Superior temporal gyrus (tissue), 1 donor: ENCODE measurements around the gene PHACTR2.
"Not testable (repeated sequence)": the region's sequence is repeated elsewhere in the genome, so short reads cannot be mapped to it uniquely, and the experiment has no call there.

ENCODE experiments used
- DNase-seq: peaks from one replicate; pipeline ENCODE4 v3.0.0-alpha.2; 2016; ENCODE audit errors: extremely low spot score

Gene PHACTR2

DNA sequence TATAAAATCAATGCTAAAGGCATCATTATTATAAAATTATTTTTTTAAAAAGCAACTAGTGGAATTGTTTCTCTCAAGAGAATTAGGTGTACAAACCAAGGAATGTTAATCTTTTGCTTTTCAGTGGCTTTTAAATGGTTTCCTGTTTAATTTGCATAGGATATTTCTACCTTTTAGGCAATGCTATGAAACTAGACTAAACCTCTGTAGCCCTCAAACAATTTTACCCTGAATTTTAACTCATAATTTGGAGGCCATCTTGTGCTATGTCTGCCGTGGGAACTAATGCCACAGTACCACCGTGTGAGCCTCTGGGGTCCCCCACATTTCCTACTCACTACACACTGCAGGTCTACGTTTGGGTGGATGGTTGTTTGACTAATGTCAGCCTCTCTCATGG is 20.6 kb downstream of the PHACTR2 start:
- no peak for DNase-seq

DNA sequence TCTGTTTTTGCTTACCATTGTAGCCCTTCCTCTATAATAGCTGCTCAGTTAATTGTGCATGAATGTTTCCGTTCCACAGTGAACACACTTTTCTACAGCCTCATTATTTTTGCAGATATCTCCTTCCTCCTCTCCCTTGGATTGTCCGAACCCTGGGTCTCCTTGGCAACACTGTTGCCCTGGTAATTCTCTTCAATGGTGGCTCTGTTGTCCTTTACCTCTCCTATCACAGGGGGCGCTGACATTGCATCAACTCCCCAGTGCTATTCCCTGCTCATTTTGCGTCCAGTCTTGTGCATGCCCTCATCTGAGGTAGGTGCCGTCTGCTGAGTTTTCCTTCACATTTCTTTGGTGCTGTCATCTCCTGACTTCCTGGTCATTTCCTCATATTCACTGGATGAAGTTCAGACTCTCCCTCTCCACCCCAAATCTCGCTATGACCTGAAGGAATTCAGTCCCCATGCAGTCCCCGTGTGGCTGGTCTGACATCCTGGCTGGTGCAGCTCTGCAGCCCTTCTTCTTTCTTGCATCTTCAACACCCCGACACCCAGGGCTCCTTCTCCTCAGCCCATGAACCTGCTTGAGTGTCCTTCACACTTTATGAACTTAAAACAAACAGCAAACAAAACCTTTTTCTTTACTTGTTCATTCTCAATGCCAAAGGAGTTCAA is 21.1 kb downstream of the PHACTR2 start:
- no peak for DNase-seq

DNA sequence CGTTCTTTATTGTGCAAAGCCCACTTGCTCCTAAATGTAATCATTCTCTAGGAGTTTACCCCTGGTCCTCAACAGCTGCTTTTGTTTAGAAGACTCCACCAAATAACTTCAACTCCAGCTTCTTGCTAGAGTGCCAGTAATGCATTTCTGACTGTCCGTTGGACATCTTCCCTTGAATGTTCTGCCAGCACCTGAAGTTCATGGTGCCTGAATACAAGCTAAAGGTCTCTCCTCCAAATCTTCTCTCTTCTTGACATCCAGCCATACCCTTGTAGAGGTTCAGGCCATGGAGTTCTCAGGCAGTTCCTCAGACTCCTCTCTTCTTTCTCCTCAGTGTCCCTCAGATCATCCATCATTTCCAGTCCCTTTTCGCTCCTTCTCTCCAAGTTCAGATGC is 21.7 kb downstream of the PHACTR2 start:
- no peak for DNase-seq

DNA sequence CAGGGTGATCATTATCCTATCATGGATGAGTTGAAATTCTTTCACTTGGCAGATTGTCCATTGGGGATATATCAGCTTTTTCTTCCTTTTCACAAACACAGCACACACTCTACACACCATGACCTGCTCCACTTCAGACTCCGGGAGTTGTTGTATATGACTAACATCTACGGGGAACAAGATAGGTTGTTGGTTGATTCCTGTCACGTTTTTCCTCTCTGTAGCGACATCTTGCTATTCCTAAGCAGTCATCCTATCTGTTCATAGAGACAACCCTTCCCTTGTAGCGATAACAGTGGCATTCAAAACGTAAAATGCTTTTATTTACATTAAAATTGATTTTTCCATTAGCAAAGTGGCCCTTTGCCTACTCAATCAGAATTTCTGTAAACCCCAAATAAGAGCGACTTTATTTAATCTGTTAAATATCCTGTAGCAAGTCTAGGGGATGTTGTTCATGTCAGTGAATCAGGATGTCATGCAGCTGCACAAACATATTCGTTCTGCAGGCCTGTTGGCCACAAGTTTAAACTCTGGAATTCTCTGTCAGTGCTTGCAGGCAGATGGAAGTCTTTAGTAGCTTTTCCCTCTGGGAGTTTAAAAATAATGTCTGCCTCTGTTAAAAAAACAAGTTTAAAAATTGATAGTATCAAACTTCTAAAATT is 23.1 kb downstream of the PHACTR2 start:
- DNase-seq: no peak

DNA sequence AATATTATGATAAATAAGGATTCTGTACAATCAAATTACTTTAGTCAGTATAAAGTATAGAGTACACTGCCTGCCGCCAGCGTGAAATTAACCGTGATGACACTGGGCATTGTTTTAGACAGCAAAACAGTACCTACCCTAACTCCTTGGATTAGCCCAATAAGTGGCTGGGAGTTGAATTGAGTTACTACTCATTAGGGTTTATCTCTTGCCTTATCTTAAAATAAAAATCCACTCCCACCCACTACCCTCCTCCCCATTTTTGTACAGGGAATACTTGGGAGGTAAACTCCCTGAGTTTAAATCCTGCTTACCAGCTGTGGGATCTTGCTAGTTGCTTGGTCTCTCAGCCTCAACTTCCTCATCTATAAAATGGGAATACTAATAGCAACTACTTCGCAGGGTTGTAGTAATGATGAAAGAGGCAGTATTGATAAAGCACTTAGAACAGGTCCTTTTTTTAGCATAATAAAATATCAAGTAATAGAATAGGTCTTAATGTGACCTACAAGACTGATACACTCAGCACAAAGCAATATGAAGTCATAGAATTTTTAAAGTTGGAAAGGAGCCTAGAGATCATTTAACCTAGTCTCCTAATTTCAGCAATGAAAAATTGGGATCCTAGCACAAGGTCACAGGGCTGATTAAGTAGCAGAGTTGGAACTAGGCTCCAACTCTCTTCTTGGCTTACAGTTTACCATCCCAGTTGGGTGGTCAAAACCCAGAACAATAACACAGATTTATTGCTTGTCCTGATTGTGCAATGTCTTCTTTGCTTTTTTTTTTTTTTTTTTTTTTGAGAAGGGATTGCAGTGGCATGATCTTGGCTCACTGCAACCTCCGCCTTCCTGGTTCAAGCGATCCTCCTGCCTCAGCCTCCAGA is 23.8 kb downstream of the PHACTR2 start:
- DNase-seq: no peak

DNA sequence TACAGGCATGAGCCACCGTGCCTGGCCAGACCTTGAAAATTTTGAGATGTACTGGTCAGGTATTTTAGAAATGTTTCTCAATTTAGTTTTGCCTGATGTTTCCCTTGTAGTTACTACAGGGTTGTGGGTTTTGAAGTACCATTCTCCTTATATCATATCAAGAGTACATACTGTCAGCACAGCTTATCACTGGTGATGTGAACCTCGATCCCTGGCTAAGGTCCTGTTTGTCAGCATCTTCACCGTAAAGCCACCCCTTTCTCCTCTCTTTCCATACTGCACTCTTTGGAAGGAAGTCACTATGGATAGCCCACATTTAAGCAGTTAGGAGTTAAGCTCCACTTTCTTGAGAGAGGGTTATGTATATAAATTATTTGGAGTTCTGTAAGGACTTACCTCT is 27.8 kb downstream of the PHACTR2 start:
- DNase-seq: no peak

DNA sequence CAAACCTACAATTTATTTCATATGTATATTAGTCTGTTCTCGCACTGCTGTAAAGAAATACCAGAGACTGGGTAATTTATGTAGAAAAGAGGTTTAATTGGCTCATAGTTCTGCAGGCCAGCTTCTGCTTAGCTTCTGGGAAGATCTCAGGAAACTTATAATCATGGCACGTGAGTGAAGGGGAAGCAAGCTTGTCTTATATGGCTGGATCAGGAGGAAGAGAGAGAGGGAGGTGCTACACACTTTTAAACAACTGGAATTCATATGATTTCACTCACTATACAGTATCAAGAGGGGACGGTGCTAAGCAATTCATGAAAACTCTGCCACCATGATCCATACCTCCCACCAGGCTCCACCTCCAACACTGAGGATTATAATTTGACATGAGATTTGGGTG is 29.9 kb downstream of the PHACTR2 start:
- no peak for DNase-seq

DNA sequence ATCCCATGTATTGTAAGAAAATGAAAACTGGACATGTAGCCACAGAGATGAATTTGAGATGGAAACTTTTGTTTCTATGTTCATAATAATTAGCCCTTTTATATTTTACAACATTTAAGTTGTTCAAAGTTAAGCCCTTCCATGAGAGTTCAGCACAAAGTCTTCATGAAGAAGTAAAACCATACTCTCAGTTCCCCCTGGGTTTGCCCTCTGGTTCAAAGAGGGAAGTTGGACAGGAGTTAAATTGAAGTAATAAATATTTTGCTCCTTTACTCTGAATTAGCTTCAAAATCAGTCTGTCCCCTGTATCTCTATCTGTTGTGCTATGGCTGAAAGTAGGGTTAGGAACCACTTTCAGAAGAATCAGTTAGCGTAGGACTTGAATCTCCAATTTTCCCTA is 31.1 kb downstream of the PHACTR2 start:
- DNase-seq: no peak

DNA sequence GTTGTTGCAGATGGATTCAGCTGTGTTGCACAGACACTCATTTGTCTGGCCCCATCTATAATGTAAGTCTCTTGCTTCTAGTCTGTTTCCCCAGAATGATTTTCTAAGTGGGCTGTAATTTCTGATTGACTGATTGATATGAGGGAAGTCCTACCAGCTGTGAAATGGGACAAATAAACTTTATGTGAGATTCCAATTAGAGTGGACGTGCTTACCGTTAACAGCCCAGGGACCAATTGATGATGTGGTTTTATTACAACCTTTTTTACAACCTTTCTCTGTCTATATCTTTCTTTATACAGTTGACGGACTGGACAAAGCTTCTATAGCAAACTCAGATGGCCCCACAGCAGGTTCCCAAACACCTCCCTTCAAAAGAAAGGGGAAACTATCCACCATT is 33.9 kb downstream of the PHACTR2 start:
- DNase-seq: no peak

DNA sequence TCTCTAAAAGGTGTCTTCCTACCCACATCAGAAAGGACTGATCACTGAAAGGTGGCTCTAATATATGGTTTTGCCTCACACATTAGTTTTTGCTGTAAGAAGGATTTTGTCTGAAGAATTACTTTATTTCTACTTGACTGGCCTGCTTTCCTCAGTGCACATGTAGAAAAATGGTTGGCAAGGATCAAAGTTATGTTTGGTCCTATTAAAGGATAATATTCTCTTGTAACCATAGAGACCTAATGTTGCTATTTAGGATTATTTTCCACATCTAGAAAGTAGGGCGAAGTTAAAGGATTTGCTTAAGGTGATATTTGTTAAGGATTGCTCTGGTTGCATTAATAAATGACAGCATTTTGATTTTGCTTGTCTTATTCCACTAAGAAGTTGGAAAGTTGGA is 40.7 kb downstream of the PHACTR2 start:
- DNase-seq: no peak

DNA sequence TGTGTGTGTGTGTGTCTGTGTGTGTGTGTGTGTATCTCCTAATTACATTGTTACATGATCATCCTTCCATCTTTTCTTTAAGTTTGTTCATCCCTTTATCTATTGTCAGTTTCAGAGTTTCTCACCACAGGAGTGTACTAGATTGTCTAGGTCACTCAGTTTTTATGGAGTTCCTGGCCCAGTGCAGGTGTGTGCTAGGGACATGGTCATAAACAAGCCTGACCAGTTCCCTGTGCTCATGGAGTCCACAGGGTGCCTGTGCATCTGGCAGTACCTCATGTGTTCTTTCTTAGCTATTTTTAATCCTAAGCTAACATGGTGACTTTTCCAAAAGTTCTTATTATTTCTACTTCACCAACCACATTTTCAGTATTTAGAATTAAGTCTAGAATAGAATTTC is 43.9 kb downstream of the PHACTR2 start:
- no peak for DNase-seq

DNA sequence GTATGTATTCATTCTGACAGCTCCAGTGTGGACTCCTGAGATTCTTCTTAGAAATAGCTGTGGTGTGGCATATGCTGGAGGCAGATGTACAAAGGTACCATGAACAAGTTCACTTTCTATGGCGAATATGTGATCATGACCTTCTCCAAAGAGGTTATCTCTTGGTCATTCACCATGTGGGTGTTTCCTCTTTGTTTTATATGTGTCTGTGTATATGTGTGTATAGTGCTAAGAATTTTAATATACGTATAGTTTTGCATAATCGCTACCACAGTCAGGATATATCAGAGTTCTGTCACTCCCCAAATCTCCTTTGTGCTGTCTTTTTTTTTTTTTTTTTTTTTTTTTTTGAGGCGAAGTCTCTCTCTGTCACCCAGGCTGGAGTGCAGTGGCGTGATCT is 47.1 kb downstream of the PHACTR2 start:
- DNase-seq: no peak

DNA sequence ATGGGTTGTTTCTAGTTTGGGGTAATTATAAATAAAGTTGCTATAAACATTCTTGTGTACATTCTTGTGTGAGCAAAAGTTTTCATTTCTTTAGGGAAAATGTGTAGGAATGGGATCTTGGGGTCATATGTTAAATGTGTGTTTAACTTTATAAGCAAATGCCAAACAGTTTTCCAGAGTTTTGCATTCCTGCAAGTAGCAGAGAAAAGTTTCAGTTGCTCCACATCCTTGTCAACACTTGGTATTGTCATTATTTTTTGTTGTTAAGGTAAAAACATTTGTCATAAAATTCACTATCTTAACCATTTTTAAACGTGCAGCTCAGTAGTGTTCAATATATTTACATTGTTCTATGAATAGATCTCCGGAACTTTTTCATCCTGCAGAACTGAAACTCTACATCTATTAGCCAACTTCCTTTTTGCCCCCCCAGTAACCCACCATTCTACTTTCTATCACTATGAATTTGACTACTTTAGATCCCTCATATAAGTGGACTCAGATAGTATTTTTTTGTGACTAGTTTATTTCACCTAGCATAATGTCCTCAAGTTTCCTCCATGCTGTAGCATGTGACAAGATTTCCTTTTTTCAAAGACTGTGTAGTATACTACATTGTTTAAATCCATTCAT is 48.4 kb downstream of the PHACTR2 start:
- no peak for DNase-seq

DNA sequence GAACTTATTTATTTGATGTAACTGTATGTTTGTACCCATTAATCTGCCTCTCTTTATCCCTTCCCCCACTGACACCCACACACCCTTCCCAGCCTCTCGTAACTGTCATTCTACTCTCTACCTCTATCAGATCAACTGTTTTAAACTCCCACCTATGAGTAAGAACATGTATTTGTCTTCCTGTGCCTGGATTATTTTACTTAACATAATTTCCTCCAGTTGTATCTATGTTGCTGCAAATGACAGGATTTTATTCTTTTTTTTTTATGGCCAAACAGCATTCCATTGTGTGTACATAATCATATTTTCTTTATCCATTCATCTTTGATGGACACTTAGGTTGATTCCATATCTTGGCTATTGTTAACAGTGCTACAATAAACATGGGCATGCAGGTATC is 49.3 kb downstream of the PHACTR2 start:
- DNase-seq: no peak

DNA sequence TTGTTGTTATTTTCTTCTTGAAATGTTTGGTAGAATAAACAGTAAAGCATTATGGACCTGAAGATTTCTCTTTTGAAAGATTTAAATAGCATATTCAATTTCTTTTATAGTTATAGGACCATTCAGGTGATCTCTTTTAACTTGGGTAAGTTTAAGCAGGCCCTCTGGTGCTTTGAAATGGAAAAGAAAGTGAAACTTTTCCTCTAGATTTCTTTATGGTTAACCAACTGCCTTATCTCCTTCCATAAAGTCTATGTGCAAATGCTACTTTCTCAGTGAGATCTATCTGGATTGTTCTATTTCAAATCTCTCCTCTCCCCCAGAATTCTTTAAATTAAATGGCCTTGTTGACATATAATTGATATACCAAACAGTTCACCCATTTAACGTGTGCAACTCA is 54.0 kb downstream of the PHACTR2 start:
- no peak for DNase-seq

DNA sequence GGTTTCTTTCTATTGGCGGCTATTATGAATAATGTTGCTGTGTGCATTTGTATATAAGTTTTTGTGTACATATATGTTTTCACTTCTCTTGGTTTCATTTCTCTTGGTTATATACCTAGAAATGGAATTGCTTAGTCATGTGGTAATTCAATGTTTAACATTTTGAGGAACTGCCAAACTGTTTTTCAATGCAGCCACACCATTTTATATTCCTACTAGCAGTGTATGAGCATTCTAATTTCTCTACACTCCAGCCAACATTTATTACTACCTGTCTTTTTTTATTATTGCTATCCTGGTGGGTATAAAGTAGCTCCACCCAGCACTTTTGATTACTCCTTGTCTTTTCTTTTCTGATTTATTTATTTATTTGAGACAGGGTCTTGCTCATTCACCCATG is 54.8 kb downstream of the PHACTR2 start:
- DNase-seq: no peak

DNA sequence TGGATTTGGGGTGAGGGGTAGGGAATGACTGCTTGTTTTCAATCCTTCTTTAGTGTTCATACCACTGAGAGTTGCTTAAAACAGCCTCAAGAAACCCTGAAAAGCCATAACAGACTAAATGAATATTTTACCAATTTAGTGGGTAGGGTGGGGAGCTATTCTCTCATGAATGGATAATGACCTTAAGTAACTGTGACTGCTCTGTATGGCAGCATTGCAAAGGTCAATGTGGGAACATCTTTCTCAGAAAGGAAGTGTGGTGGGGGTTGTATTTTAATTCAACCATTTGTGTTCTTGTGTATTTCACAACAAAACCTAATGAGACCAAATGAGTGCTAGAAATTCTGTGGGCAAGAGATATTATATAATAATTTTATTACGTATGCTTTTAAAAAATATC is 55.7 kb downstream of the PHACTR2 start:
- no peak for DNase-seq

DNA sequence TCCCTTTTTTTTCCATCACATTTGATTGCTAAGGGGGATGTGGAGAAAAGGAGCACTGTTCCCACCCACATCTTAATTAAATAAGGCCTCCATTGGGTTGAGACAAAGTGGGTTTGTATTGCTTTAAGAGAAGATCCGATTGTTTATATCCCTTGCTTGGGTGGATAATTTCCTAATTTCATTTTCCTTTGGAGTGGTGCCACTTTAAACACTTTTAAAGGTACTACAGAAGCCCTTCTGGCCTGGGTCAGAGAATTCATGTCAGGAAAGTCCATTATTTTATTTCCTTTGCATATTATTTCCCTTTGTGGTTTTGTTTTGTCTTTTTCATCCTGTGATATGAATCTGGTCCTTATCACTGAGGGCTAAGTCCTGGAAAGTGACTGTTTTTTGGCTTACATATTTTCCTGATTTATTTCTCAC is 56.9 kb downstream of the PHACTR2 start:
- DNase-seq: no peak

DNA sequence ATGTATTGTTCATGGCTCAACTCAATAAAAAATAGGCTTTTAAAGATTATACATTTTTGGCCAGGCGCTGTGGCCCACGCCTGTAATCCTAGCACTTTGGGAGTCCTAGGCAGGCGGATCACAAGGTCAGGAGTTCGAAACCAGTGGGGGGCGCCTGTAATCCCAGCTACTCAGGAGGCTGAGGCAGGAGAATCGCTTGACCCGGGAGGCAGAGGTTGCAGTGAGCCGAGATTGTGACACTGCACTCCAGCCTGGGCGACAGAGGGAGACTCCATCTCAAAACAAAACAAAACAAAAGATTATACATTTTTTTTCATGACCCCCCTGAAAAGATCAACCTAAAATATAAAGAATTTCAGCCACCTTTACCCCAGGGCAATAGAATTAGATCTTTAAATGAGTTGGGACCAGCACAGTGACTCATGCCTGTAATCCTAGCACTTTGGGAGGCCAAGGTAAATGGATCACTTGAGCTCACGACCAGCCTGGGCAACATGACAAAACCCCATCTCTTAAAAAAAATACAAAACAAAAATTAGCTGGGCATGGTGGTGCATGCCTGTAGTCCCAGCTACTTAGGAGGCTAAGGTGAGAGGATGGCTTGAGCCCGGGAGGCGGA is 60.4 kb downstream of the PHACTR2 start:
- not testable (repeated sequence) for DNase-seq

DNA sequence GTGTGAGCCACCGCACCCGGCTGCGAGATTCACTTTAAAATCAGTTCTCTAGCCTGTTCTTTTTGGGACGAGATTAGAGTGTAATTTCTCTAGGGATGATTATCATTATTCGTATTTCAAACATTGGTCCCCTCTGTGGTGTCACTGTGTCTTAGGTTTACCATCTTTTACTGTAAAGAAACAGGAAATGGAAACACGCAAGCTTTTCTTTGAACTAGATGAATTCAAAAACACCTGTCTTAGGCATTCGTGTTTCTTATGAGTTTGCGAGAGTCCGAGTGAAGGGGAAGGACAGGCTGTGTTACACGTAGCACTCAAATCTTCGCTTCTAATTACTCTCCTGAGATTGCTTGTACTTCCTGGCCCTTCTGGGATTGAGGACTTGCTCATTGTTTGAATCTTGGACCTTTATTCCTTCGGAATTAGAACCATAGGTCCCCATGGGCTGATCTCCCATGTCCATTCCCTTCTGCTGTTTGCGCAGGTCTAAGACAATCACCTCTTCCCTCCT is 61.6 kb downstream of the PHACTR2 start:
- no peak for DNase-seq

DNA sequence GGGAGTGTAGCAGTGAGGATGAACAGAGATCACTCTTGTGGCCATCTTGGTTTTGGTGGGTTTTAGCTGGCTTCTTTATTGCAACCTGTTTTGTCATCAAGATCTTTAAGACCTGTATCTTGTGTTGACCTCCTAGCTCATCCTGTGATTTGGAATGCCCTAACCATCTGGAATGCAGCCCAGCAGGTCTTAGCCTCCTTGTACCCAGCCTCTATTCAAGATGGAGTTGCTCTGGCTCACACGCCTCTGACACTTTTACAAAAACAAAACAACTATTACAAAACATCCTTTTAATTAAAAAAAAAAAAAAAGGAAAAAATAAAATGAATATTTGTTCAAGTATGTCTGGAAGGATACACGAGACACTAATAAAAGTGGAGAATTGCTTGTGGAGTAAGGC is 62.4 kb downstream of the PHACTR2 start:
- DNase-seq: no peak

DNA sequence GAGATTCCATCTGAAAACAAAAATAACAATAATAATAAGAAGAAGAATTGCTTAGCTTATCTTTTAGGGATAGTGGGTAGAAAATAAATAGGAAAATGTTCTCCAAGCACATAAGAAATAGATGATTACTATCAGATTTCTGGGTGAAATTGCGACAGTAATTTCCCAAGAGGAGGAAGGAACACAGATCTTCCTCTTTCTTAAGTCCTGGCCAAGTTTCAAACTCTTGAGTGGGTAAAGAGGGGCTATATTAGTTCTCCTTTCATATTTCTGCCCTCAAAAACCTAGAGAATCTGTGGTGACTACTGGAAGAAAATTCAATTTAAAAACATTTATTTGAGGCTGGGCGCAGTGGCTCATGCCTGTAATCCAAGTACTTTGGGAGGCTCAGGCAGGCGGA is 63.7 kb downstream of the PHACTR2 start:
- no peak for DNase-seq
